PFSK-1 (cell line): ENCODE data around the gene TESK2.

Experiments used
- POLR2AphosphoS5 ChIP-seq: IDR thresholded peaks from 2 replicates; pipeline ENCODE4 v1.6.1; 2012; ENCODE audit warnings: low read depth, mild to moderate bottlenecking, control low read depth, low read length, moderate library complexity
- TAF1 ChIP-seq: IDR thresholded peaks from 2 replicates; pipeline ENCODE4 v1.6.1; 2012; ENCODE audit warnings: low read length, control low read depth, borderline replicate concordance; ENCODE audit not compliant: insufficient read depth
- TF ChIP-seq, protein P1 (sequence below), 2 experiments: IDR thresholded peaks; 2 replicates each; pipeline versions ENCODE4 v1.6.1 to v1.8.0; 2011 to 2012; ENCODE audit warnings: low read depth in 2 of 2, low read length in 2 of 2, control low read depth in 1 of 2, inconsistent platforms in 1 of 2, mild to moderate bottlenecking in 1 of 2, moderate library complexity in 1 of 2; ENCODE audit not compliant: insufficient read depth in 1 of 2

DNA sequence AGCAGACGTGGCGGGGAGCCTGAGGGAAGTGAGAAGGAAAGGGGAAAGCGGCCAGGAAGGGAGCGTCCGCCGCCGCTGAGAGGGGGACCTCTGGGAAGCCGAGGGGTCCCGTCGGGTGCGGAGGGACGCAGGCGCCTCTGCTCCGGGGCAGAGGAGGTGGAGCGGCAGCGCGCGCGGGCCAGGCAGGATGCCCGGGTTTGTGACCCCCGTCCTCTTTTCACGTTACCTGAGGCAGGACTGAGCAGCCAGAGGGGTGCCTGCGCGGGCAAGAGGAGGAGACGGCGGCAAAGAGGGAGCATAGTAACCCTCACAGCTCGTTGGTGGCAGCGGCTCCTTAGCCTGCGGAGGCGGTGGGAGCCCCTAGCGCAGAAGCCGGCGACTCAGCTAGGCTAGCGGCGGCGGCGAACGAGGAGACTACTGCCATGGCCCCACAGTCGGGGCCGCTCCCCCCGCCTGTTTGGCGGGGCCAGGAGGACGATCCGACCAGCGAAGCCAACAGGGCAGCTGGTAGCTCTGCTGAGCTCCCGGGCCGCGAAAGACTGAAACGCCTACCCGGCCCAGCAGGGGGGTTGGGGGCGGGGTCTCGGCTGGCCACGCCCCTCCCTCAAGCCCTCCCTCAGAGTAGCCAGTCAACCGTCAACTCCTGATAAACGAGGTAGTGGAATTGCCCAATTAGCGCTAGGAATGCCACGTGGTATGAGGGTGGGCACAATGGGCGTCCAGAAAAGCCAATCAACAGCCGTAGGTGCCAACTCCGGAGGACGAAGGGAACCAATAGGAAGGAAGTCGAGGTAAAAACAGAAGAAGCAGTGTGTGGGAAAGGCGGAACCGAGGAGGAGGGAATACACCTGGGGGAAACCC lies at the start of gene TESK2:
- TF ChIP-seq POLR2AphosphoS5, result no peak
- TF ChIP-seq, protein P1, sequence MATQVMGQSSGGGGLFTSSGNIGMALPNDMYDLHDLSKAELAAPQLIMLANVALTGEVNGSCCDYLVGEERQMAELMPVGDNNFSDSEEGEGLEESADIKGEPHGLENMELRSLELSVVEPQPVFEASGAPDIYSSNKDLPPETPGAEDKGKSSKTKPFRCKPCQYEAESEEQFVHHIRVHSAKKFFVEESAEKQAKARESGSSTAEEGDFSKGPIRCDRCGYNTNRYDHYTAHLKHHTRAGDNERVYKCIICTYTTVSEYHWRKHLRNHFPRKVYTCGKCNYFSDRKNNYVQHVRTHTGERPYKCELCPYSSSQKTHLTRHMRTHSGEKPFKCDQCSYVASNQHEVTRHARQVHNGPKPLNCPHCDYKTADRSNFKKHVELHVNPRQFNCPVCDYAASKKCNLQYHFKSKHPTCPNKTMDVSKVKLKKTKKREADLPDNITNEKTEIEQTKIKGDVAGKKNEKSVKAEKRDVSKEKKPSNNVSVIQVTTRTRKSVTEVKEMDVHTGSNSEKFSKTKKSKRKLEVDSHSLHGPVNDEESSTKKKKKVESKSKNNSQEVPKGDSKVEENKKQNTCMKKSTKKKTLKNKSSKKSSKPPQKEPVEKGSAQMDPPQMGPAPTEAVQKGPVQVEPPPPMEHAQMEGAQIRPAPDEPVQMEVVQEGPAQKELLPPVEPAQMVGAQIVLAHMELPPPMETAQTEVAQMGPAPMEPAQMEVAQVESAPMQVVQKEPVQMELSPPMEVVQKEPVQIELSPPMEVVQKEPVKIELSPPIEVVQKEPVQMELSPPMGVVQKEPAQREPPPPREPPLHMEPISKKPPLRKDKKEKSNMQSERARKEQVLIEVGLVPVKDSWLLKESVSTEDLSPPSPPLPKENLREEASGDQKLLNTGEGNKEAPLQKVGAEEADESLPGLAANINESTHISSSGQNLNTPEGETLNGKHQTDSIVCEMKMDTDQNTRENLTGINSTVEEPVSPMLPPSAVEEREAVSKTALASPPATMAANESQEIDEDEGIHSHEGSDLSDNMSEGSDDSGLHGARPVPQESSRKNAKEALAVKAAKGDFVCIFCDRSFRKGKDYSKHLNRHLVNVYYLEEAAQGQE (IDR thresholded peaks at IDR 0.05; ENCODE audit: insufficient read depth in 1 of 2, low read depth in 2 of 2, low read length in 2 of 2), result no peak
- 0 out of 2 replicates have a peak, but pooled peaks have one; percentile 45 for TF ChIP-seq TAF1
